ENCODE results near the gene ZNF764. TPM values are rescaled to one million over a fixed set of nuclear protein-coding genes. Genes with fewer than 3 reads are reported as not detected.

The ZNF764 gene
- total RNA-seq, 1 donor from 2014 or later: 8.4 TPM

DNA sequence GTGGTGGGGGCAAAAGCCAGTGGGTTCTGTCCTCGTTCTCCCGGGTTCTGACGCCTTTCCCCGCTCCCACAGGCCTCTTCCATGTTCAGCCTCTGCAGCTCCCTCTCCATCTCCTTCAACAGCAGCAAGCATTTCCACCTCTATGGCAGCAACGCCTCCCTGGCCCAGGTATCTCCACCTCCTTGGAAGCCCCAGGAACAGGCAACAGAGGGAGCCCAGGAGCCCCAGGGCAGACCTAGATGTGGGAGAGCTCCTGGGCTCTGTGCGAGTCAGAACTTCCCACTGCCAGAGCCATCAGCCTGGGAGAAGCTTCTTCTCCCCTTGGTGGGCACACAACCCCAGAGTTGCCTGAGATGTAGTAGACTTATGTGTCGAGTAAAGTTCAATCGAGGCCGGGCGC is 39.6 kb downstream of the ZNF764 start:
- Histone ChIP-seq H3K27me3 (ENCODE audit: low read depth) (no peaks in the 10 kb centered on the region), H3K36me3 (peaks cover 52% of the 10 kb centered on the region), H3K9me3 (no peaks in the 10 kb centered on the region), H3K4me3 (no peak overlapping the region), H3K27ac (no peak overlapping the region), H3K4me1 (no peaks in the 10 kb centered on the region)
- ATAC-seq: no peak
- intact Hi-C loops (cut with DNase I): no loop called here
- TF ChIP-seq, protein P1, sequence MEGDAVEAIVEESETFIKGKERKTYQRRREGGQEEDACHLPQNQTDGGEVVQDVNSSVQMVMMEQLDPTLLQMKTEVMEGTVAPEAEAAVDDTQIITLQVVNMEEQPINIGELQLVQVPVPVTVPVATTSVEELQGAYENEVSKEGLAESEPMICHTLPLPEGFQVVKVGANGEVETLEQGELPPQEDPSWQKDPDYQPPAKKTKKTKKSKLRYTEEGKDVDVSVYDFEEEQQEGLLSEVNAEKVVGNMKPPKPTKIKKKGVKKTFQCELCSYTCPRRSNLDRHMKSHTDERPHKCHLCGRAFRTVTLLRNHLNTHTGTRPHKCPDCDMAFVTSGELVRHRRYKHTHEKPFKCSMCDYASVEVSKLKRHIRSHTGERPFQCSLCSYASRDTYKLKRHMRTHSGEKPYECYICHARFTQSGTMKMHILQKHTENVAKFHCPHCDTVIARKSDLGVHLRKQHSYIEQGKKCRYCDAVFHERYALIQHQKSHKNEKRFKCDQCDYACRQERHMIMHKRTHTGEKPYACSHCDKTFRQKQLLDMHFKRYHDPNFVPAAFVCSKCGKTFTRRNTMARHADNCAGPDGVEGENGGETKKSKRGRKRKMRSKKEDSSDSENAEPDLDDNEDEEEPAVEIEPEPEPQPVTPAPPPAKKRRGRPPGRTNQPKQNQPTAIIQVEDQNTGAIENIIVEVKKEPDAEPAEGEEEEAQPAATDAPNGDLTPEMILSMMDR (IDR thresholded peaks at IDR 0.05): no peak
- DNase-seq: no peak

DNA sequence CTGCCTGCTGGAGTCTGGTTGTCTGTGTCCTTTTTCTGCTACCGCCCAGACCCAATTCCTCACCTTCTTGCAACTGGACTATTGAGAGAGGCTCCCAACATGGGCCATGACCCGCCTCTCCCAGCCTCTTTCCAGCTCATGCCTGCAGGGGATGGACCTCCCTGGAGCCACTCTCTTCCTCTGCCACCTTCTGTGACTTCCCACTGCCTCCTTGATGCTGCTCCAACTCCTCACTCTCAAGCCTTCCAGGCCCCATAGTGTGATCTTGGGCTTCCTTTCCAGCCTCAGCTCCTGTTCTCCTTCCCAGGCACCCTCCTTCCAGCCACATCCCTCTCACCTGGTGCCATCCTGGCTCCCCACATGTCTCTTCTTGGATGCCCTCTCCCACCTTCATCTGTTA is 42.9 kb downstream of the ZNF764 start:
- no peak overlapping the region for H3K27ac ChIP-seq
- DNase-seq (no peak), ATAC-seq (no peak)
- no peaks in the 10 kb centered on the region for H3K4me1 ChIP-seq
- intact Hi-C loops (cut with DNase I): no loop called here
- no peak overlapping the region for H3K4me3 ChIP-seq
- no peaks in the 10 kb centered on the region for H3K27me3 ChIP-seq (ENCODE audit: low read depth)
- TF ChIP-seq, protein P1 (IDR thresholded peaks at IDR 0.05): no peak
- no peaks in the 10 kb centered on the region for H3K9me3 ChIP-seq
- H3K36me3 ChIP-seq: peaks cover 76% of the 10 kb centered on the region

DNA sequence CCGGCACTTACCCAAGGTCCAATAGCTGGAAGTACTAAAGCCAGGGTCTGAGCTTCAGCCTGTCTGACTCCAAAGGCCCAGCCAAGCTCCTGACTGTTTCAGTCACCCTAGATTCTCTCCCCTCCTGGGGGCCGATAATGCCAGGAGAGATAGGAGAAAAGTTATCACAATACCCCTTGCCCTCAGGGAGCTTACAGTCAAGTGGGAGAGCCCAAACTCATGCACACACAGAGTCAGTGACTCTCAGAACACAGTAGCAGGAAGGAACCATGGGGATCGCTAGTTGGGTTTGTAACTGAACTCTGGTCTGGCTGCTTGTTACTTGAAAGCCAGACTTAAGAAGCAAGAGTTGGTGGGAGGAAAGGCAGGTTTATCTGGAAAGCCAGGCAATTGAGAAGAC is 46.7 kb downstream of the ZNF764 start:
- TF ChIP-seq, protein P1 (IDR thresholded peaks at IDR 0.05): no peak
- intact Hi-C loops (cut with DNase I): no loop called here
- Histone ChIP-seq H3K4me3 (no peak overlapping the region), H3K27me3 (ENCODE audit: low read depth) (no peaks in the 10 kb centered on the region), H3K4me1 (no peaks in the 10 kb centered on the region), H3K9me3 (no peaks in the 10 kb centered on the region), H3K36me3 (peaks cover 68% of the 10 kb centered on the region), H3K27ac (no peak overlapping the region)
- no peak for ATAC-seq
- DNase-seq: no peak

DNA sequence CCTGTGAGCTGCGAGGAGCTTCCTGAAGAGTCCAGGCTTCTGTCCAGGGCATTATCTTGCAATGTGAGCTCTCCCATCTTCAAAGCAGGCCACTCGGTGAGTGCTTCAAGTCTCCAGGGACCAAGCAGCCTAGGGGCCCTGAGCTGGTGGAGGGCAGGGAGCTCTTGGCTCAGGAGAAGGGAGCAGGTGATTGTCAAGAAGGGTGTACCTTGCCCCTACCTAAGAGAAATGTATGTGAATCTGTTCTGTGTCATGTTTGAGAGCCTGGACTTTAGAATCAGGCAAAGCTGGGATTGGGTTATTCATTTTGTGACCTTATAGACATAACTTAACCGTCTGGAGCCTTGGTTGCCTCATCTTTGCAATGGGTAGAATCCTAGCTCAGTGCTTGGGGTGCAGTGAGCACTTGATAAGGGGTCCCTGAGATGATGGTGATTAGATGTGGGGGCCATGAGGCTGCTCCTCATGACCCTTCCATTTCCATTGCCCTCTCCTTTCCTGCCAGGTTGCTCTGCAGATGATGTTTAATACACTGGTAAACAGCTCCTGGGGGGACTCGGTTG is 47.7 kb downstream of the ZNF764 start:
- Histone ChIP-seq H3K27me3 (ENCODE audit: low read depth) (no peaks in the 10 kb centered on the region), H3K36me3 (peaks cover 64% of the 10 kb centered on the region), H3K9me3 (no peaks in the 10 kb centered on the region), H3K4me1 (no peaks in the 10 kb centered on the region), H3K4me3 (no peak overlapping the region), H3K27ac (no peak overlapping the region)
- ATAC-seq: no peak
- DNase-seq: no peak
- intact Hi-C loops (cut with DNase I): no loop called here
- TF ChIP-seq, protein P1 (IDR thresholded peaks at IDR 0.05): no peak

DNA sequence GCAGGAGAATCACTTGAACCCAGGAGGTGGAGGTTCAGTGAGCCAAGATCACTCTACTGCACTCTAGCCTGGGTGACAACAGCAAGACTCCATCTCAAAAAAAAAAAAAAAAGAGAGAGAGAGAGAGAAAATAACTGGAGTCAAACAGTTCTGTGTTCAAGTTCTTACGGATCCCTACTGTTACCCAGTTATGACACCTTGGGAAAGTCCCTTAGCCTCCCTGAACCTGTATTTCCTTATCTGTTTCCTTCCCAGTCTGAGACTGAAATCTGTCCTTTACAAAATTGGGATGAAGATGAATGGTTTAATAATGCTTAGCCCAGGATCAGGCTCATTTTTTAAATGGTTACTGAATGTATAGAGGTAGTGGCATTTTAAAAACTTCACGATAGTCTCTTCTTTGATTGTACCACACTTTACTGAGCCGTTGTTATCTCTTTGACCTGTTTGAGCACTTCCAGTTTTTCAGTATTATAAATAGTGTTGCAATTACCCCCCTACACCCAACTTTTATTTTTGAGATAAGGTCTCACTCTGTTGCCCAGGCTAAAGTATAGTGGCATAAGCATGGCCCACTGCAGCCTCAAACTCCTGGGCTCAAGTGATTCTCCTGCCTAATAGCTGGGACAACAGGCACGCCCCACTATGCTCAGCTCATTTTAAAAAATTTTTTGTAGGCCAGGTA is 49.0 kb downstream of the ZNF764 start:
- ATAC-seq (no peak), DNase-seq (no peak)
- Histone ChIP-seq H3K27ac (no peak overlapping the region), H3K9me3 (no peaks in the 10 kb centered on the region), H3K36me3 (peaks cover 61% of the 10 kb centered on the region), H3K4me1 (no peaks in the 10 kb centered on the region), H3K27me3 (ENCODE audit: low read depth) (no peaks in the 10 kb centered on the region), H3K4me3 (no peak overlapping the region)
- intact Hi-C loops (cut with DNase I): no loop called here
- TF ChIP-seq, protein P1 (IDR thresholded peaks at IDR 0.05): no peak

Small RNA genes lying within 50 kb of the gene (microRNA-seq; reads per million reads assigned to microRNA genes)
- gene MIR4518 (ENCODE audit: borderline number of aligned reads): not detected

Other genes with a start within 250 kb of the ZNF764 start
- gene CD2BP2, start 203.1 kb downstream of the ZNF764 start, total RNA-seq: 52.3 TPM
- gene TBC1D10B, start 187.9 kb downstream of the ZNF764 start, total RNA-seq: 36.9 TPM
- gene MYL11, start 183.6 kb downstream of the ZNF764 start, total RNA-seq: not detected
- gene SEPTIN1, start 175.8 kb downstream of the ZNF764 start, total RNA-seq: 6.0 TPM
- 6.2 TPM for gene ZNF48, start 163.0 kb downstream of the ZNF764 start, total RNA-seq
- 3.8 TPM for gene ZNF771, start 150.8 kb downstream of the ZNF764 start, total RNA-seq
- 19.1 TPM for gene DCTPP1, start 128.3 kb downstream of the ZNF764 start, total RNA-seq
- 54.6 TPM for gene SEPHS2, start 112.5 kb downstream of the ZNF764 start, total RNA-seq
- gene ITGAL, start 85.6 kb downstream of the ZNF764 start, total RNA-seq: 127 TPM
- gene ZNF768, start 31.8 kb downstream of the ZNF764 start, total RNA-seq: 24.9 TPM
- gene ZNF747, start 23.5 kb downstream of the ZNF764 start, total RNA-seq: 9.3 TPM
- 13.5 TPM for gene ZNF688, start 13.3 kb upstream of the ZNF764 start, total RNA-seq
- 16.2 TPM for gene ZNF785, start 27.3 kb upstream of the ZNF764 start, total RNA-seq
- gene ZNF689, start 52.0 kb upstream of the ZNF764 start, total RNA-seq: 7.7 TPM
- 46.3 TPM for gene PRR14, start 92.6 kb upstream of the ZNF764 start, total RNA-seq
- 68.6 TPM for gene FBRS, start 100.1 kb upstream of the ZNF764 start, total RNA-seq
- 73.8 TPM for gene SRCAP, start 140.8 kb upstream of the ZNF764 start, total RNA-seq
- gene PHKG2, start 190.1 kb upstream of the ZNF764 start, total RNA-seq: 25.5 TPM
- 11.1 TPM for gene CFAP119, start 203.7 kb upstream of the ZNF764 start, total RNA-seq
- gene RNF40, start 203.9 kb upstream of the ZNF764 start, total RNA-seq: 95.9 TPM
- 11.9 TPM for gene ZNF629, start 228.8 kb upstream of the ZNF764 start, total RNA-seq